ENCODE data around the gene GPC3. TPM values are rescaled to one million over a fixed set of nuclear protein-coding genes. Genes with fewer than 3 reads are reported as not detected.

Gene GPC3
- polyA plus RNA-seq, 3 donors: not detected

GRCh38 chrX:133884430-133885394 lies 100.7 kb downstream of the GPC3 start:
- H4K20me1 ChIP-seq (ENCODE audit: insufficient read depth, low read length): no peaks in the 10 kb centered on the region
- no peaks in the 10 kb centered on the region for H3K4me1 ChIP-seq (ENCODE audit: control insufficient read depth in 1 of 2, insufficient read depth in 2 of 2, low read length in 2 of 2)
- DNase-seq: no peak
- H2AFZ ChIP-seq (ENCODE audit: insufficient read depth, low read depth, low read length, poor library complexity, severe bottlenecking): no peak overlapping the region
- intact Hi-C loops (cut with micrococcal nuclease): no loop called here
- Mint-ChIP-seq H3K36me3 (no peaks in the 10 kb centered on the region), H3K9me3 (peaks cover 0 to 1% (median 0%) of the 10 kb centered on the region in 7 donors), H3K4me1 (no peaks in the 10 kb centered on the region), H3K27ac (no peak overlapping the region), H3K27me3 (ENCODE audit: low read depth in 3 of 3) (peaks cover 0 to 9% (median 1%) of the 10 kb centered on the region in 3 donors), H3K4me3 (no peak overlapping the region)
- H3K9ac ChIP-seq (ENCODE audit: insufficient read depth, low read length, poor library complexity, severe bottlenecking): no peak overlapping the region
- no peaks in the 10 kb centered on the region for H3K36me3 ChIP-seq (replicated peaks in 1 of 2; ENCODE audit: control insufficient read depth in 1 of 2, insufficient read depth in 2 of 2, low read length in 2 of 2)
- no peak overlapping the region for H3K4me2 ChIP-seq (replicated peaks; ENCODE audit: extremely low read depth, low read length, poor library complexity, severe bottlenecking)
- H3K79me2 ChIP-seq (ENCODE audit: insufficient read depth, low read length): no peaks in the 10 kb centered on the region
- no peak overlapping the region for H3K4me3 ChIP-seq (replicated peaks in 1 of 3; ENCODE audit: low read depth in 2 of 3, low read length in 3 of 3)
- peaks cover 0 to 4% of the 10 kb centered on the region in 2 donors for H3K27me3 ChIP-seq (ENCODE audit: control insufficient read depth in 2 of 2, insufficient read depth in 2 of 2, low read length in 2 of 2)
- no peak overlapping the region for H3K27ac ChIP-seq (ENCODE audit: low read depth in 1 of 2, low read length in 2 of 2)
- no CpG with 5 or more reads among the region's 4 CpGs for WGBS (ENCODE audit: insufficient coverage)
- H3K9me3 ChIP-seq (replicated peaks in 1 of 2; ENCODE audit: control insufficient read depth in 1 of 2, insufficient read depth in 1 of 2, low read length in 2 of 2): no peaks in the 10 kb centered on the region
- TF ChIP-seq CTCF (IDR thresholded peaks at IDR 0.05): no peak

- no peak overlapping the region for H3K27ac Mint-ChIP-seq
- H3K27me3 Mint-ChIP-seq (ENCODE audit: low read depth in 3 of 3): peaks cover 0 to 12% (median 1%) of the 10 kb centered on the region in 3 donors
- H3K4me1 Mint-ChIP-seq: no peaks in the 10 kb centered on the region
- no peak overlapping the region for H3K9ac ChIP-seq (ENCODE audit: insufficient read depth, low read length, poor library complexity, severe bottlenecking)
- H3K4me3 Mint-ChIP-seq: no peak overlapping the region
- no peak for TF ChIP-seq CTCF (IDR thresholded peaks at IDR 0.05)
- H3K4me1 ChIP-seq (ENCODE audit: control insufficient read depth in 1 of 2, insufficient read depth in 2 of 2, low read length in 2 of 2): no peaks in the 10 kb centered on the region
- no peaks in the 10 kb centered on the region for H4K20me1 ChIP-seq (ENCODE audit: insufficient read depth, low read length)
- H3K36me3 ChIP-seq (replicated peaks in 1 of 2; ENCODE audit: control insufficient read depth in 1 of 2, insufficient read depth in 2 of 2, low read length in 2 of 2): no peaks in the 10 kb centered on the region
- intact Hi-C loops (cut with micrococcal nuclease): no loop called here
- no peaks in the 10 kb centered on the region for H3K36me3 Mint-ChIP-seq
- H3K27me3 ChIP-seq (ENCODE audit: control insufficient read depth in 2 of 2, insufficient read depth in 2 of 2, low read length in 2 of 2): peaks cover 0 to 4% of the 10 kb centered on the region in 2 donors
- H3K4me2 ChIP-seq (replicated peaks; ENCODE audit: extremely low read depth, low read length, poor library complexity, severe bottlenecking): no peak overlapping the region
- no peak overlapping the region for H3K27ac ChIP-seq (ENCODE audit: low read depth in 1 of 2, low read length in 2 of 2)
- no peak overlapping the region for H3K4me3 ChIP-seq (replicated peaks in 1 of 3; ENCODE audit: low read depth in 2 of 3, low read length in 3 of 3)
- WGBS (ENCODE audit: insufficient coverage): 67% methylated on average over 1 of the region's 7 CpGs
- no peaks in the 10 kb centered on the region for H3K9me3 Mint-ChIP-seq
- no peak for DNase-seq
- H3K79me2 ChIP-seq (ENCODE audit: insufficient read depth, low read length): no peaks in the 10 kb centered on the region
- H3K9me3 ChIP-seq (replicated peaks in 1 of 2; ENCODE audit: control insufficient read depth in 1 of 2, insufficient read depth in 1 of 2, low read length in 2 of 2): no peaks in the 10 kb centered on the region
- no peak overlapping the region for H2AFZ ChIP-seq (ENCODE audit: insufficient read depth, low read depth, low read length, poor library complexity, severe bottlenecking)
These were observed 103.5 kb downstream of the GPC3 start for GRCh38 chrX:133881893-133882292.
